Astrocyte of the hippocampus (primary cell): Measurements from ENCODE around the gene IFI35.
"Not testable (repeated sequence)": the region's sequence is repeated elsewhere in the genome, so short reads cannot be mapped to it uniquely, and the experiment has no call there.

Source experiments
- DNase-seq: peaks from one replicate; pipeline ENCODE4 v3.0.0; 2011; ENCODE audit warnings: low read depth, low spot score

Gene IFI35

DNA sequence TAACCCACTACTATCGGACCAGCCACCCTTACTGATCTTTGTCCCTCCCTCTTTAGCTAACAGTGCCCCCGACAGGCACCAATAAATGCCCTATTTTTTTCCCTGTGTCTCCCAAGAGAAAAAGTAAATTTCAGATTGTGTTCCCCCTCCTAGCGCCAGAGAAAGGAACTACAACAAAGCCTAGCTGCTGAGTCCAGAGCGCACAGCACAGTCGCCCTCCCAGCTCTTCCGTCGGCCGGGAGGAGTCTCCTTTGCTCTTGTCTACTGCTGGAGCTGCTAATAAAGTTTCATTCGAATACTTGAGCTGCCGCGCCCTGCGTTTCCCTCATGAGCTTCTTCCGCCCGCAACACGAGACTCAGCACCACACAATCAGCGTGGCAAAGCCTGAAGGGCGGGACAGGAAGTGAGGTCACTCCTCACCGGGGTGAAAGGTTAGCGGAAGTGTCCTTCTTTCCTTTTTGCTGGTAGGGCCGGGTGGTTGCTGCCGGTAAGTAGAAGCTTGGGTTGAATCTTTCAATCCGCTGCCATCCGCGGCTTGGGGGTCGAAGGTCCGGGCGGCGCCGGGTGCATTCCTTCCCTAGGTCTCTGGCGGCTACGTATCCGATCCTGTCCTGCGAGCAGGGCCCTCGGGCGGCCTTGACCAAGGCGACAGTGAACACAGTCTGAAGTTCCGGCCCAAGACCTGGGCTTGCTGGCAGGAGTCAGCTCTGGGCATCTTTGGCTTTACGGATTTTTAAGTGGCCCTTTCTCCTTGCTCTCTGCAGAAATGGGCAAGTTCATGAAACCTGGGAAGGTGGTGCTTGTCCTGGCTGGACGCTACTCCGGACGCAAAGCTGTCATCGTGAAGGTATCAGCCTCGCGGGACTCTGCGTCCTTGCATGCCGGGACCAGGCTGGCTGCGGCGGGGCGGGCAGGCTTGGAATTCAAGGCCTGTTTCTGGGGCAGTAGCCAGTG lies 8.3 kb upstream of the IFI35 start, which contains the start of gene RPL27:
TSS of gene RPL27 (plus strand) at position 436 of the 955 bp plus-strand sequence. CDS start at position 768, 332 bp downstream.
- peak; percentile 100 for DNase-seq

DNA sequence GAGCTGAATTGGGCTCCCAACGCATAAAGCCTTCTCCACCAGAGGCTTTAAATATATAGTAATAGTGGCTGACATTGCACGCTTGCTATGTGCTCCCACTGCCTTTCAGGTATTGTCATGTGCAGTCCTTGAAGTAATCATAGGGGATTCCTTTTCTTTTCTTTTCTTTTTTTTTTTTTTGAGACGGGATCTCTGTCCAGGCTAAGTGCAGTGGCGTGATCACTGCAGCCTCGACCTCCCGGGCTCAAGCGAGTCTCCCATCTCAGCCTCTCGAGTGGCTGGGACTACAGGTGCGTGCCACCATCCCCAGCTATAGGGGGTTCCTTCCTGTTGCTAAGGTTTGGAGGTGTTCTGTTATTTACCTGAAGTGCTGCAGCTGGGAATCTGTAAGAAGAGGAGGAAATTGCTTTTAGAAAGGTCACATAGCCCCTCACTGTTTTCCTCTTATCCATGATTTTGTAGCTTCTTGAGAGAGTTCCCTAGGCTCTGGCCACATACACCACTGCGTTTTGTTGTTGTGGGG lies 7.5 kb upstream of the IFI35 start:
- DNase-seq = no peak

DNA sequence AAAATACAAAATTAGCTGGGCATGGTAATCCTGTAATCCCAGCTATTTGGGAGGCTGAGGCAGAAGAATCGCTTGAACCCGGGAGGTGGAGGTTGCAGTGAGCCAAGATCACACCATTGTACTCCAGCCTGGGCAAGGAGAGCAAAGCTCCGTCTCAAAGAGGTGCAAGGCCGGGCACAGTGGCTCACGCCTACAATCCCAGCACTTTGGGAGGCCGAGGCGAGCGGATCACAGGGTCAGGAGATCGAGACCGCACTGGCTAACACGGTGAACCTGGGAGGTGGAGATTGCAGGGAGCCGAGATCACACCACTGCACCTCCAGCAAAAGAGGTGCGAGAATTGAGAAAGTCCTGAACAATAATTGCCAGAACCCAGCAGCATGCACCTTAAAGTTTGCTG lies 5.7 kb upstream of the IFI35 start:
- DNase-seq = not testable (repeated sequence)

DNA sequence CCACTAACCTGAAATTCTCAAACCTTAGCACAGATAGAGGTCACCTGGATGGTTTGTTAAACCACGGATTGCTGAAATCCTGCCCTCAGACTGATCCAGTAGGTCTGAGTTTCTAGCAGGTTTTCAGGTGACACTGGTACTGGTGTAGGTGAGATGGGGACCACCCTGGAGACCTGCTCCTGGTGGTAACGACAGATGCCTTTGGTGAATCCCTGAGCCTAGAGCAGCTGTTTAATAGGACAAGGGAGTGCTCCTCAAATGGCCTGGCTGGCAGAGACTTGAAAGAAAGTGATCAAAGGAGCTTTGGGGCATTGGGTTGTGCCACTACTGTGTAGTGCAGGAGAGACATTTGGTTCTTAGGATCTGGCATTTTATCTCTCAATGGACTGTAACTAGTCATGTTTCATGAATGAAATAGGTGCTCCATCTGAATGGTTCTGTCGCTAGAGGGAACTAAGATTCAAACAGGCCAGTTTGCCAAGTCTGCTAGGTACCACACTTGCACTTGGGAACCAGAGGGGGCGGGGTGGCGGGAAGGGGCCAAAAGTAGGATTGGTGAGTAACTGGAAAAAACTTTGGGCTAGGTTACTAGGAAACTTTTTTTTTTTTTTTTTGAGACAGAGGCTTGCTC lies 2.9 kb upstream of the IFI35 start:
- DNase-seq = peak; percentile 61

DNA sequence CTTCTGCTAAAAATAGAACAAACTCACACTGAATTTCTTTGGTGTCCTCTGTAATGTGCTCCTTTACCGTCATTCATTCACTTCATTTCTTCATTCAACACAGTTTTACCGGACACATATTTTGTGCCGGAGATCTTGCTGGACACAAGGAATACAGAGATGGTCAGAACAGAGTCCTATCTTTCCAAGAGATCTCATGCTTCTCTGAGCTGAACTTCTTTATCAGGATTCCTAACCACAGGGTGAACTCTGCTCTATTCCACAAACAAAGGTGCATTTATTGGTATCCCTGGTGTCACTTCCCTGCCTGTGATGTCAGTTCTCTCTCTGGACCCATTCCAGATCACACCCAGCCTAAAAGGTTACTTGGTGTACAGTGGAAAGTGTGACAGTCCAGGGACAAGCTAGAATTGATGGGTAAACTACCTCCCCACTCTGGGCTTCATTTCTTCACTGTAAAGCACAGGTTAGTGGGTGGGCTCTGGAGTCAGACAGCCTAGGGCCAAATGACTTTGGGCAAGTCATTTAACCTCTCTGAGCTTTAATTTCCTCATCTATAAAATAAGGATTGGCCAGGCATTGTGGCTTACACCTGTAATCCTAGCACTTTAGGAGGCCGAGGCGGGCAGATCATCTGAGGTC lies 4.2 kb downstream of the IFI35 start:
- DNase-seq = no peak

DNA sequence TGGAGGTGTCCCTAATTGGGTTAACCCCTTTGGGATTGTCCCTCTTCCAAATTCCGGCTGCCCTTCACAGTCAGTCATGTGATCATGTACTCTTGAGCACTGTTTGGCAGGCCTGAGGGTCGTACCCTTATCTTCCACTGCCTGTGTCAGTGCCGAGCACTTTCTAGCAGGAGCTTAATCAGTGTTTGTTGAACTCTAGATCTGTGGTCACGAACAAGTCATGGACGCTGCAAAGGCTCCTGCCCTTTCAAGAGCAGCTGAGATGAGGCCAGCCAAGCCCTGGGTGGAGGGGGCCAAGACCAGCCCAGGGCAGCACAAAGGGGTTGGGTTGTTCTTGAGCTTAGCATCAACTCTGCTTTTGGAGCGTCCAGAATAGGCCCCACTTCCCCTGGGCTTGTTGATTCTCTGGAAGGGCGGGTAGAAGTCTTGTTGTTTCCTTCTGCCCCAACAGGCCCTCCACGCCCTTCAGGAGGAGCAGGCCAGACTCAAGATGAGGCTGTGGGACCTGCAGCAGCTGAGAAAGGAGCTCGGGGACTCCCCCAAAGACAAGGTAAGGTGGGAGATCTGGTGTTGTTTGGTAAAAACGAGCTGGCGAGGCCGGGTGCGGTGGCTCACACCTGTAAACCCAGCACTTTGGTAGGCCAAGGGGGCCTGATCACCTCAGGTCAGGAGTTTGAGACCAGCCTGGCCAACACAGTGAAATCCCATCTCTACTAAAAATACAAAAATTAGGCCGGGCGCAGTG lies 5.3 kb downstream of the IFI35 start:
- no peak for DNase-seq

DNA sequence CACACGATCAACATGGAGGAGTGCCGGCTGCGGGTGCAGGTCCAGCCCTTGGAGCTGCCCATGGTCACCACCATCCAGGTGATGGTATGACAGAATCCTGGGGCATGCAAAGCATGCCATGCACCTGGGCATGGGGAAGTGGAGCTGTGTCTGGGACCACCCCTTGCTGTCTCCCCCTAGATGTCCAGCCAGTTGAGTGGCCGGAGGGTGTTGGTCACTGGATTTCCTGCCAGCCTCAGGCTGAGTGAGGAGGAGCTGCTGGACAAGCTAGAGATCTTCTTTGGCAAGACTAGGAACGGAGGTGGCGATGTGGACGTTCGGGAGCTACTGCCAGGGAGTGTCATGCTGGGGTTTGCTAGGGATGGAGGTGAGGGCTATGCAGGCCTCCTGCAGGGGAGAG lies 6.7 kb downstream of the IFI35 start:
- DNase-seq = no peak

DNA sequence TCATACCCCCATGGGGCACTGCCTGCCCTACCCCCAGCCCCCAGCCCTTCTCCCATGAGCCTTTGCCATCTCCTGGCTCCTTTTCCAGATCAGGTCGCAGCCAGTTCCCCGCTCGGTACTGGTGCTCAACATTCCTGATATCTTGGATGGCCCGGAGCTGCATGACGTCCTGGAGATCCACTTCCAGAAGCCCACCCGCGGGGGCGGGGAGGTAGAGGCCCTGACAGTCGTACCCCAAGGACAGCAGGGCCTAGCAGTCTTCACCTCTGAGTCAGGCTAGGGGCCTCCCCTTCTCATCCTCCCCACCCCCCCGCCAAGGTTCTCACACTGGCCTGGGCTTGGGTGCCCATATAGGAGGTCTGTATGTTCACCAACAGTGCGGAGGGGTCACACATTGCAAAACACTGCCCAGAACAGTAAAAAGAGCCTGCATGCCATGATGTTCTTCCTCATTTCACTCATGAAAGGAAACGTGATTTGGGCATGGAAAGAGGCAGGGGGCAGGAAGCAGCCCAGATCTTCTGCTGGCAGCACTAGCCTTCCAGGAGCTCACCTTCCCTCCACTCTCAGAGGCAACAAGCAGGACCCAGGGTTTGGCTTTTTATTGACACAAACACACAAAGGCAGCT lies 7.5 kb downstream of the IFI35 start:
- DNase-seq = no peak

DNA sequence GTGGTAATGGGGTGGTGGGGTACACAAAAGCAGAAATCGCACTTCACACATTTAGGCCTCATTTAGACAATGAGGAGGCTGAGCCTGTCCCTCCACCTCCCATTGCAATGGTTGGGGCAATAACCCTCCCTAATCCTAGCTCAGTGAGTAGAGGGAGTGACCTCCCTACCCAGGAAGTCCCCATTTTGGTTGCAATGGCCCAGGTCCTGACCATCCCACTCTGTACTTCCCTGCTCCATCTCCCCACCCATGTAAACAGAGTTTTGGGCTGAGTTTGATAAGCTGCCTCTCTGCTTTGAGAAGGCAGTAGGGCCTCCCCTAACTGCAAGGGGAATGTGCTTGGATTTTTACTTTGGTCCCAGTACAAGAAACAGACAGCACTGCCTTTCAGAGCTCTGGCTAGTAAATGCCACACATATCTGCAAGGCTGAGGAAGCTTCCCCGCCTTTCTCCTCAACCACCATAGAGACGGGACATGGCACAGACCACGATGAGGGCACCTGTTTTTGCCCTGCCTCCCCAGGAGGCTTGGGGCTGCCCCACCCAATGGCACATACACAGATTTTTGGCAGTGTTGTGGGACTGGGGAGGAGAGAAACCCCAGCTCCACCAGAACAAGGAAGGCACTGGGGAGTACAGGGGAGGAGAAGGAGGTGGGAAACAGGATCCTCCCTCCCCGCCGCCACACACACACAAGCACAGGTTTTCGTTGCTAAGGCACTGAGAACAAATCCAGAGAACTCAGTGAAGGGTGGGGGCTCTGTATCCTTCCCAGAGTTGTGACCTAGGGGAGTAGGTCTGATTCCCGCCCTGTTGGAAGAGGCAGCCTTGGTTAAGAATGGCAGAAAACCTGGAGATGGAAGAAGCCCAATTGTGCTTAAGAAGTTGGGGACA lies 8.3 kb downstream of the IFI35 start:
- DNase-seq = no peak

DNA sequence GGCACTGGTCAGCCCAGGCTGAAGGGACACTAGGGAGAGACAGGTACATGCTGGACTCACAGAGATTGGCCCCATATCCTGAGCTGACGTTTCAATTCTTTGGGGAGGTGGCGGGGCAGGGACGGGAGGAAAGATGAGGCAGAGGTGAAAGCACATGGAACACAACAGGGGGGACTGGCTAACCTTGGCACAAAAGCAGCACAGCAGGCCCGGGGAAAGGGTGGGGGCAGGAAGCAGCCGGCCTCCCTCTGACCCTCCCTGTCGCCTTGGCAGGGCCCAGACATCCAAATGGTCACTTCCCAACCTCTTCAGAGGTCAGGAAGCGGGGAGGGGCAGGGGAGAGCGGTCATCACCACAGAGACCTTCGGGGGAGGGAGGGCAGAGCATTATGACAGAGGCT lies 9.0 kb downstream of the IFI35 start:
- no peak for DNase-seq

DNA sequence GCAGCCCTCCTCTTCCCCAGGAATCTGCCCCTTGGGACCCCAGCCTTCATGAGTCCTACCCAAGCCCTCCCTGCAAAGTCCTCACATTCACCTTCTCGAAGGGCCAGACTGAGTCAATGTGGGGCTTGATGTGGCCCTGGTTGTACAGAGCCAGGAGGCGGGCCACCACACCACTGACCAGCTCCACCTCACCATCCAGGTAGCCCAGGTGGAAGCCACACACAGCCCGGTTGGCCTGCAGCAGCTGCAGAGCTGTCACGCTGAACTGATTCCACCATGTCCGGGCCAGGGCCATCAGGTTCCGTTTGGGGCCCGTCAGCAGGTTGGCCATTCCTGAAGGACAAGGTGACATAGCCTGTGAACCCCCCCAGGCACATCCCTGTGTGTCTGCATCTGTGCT lies 9.6 kb downstream of the IFI35 start:
- no peak for DNase-seq

DNA sequence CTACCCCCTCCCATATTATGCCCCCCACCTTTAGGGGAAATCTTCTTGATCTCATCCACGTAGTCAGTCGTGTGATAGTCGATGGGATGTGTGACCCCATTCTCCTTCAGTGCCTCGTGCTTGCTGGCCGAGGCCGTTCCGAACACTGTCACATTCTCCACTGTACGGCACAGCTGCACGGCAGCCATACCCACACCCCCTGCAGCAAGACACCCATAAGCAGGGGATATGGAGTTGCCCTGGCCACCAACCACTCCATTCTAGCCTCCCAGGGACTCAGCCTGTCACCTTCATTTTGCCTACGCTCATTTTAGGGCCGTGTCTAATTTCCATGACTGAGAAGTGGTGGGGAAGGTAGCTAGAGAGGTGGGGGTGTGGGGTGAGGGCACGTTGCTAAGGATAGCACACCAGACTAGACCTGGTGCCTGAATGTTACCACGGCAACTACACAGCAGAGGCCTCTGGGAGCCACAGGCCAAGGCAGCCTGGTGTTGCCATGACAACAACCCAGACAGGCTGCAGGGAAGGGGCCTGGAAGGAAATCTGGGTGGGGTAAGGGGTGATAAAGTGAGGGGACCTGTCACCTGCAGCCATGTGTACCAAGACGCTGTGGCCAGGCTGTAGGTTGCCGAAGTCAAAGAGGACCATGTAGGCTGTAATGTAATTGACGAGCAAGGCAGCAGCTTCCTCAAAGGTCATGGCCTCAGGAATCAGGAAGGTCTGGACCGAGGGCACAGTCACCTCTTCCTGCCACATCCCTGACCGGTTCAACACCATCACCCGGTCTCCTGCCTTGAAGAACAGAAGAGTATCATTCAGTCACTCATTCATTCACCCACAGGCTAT lies 11.6 kb downstream of the IFI35 start:
- DNase-seq = peak; percentile 42

DNA sequence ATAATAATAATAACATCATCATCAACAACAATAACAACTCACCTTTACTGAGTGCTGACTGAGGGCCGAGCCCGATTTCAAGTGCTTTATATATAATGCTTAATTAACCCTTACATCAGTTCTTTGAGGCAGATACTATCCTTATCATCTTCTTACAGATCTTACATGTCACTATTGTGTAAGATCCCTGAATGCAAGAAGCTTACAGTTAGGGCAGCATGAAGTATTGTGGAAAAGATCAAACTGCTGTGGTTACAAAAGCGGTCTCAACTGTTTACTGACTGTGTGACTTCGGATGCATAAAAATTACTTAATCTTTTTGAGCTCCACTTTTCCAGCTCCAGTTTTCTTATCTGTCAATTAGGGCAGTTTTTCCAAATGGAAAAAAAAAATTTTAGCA lies 12.3 kb downstream of the IFI35 start:
- no peak for DNase-seq

DNA sequence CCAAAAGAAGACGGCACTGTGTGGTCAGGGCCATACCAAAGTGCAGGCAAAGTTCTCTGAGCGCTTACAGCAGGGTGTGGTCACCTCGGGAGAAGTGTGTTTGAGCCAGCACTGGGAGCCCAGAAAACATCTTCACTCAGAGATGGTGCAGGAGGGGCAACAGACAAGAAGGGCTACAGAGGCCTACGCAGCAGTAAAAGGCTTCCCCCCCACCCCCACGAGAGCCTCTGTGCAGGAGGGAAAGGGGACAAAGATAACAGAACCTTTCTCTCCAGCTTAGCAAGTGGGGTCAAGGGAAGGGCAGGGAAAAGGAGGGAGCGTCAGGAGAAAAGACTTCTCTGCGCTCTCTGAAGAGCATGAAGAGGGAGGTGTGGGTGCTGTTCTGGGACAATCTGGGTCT lies 12.8 kb downstream of the IFI35 start:
- DNase-seq = no peak

DNA sequence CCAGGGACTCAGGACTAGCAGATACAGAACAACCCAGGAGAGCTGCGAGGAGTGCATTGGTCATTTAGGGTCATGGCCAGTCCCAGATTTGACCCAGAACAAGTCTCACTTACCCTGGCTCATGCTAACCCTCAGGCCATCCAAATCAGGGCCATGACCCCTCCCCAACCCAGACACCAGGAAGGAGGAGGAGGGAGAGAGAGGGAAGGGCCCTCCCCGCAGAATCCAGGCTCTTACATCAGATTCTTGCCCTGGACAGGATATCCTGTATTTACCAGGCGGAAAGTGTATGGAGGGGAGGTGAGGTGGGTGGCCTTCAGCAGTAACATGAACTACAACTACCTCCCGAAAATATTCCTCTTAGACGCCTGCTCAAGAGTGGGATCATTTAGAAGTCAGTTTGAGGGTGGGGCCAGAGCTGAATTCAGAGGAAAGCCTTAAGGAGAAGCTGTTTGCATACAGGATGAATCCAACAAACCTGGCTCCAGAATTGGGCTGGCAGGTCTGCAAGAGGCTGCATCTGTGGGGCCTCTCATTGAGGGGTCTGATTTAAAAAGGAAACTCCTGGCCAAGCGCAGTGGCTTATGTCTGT lies 13.5 kb downstream of the IFI35 start:
- no peak for DNase-seq

DNA sequence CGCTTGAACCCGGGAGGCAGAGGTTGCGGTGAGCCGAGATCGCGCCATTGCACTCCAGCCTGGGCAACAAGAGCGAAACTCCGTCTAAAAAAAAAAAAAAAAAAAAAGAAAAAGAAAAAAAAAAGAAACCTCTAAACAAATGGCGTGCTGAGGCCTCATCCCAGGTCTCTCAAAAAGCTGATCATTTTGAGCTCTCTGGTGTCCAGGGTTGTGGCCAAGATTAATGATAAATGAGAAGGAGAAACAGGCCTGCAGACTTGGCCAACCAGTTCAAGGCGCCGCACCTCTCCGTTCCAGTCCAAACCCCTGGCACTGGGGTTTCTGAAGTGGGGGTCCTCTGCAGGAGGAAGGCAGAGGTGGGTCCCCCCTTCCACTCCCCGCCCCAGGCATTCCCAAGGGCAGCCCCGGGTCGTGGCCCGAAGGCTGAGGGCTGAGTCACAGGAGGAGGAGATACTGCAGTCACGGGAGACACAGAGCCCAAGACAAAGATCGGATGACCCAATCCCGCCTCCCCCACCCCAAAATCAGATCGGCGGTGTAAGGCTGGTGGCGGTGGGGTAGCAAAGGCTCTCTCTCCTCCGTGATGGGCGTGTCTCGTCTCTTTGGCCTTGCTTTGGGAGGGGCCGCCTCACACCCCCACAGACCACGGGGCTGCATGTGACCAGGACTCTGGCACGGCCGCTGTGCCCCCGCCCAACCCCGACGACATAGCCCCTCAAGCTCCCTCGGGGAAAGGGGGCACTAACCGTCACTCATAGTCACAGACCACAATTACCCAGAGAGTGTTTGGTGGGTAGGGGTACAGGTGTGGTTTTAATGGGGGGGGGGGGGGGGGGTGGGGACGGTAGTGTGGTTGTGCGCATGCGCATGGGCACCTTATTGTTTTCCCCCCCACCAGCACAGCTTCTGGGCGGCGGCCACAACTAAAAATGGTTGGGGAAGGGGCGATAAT lies 14.5 kb downstream of the IFI35 start:
- DNase-seq = peak; percentile 78

DNA sequence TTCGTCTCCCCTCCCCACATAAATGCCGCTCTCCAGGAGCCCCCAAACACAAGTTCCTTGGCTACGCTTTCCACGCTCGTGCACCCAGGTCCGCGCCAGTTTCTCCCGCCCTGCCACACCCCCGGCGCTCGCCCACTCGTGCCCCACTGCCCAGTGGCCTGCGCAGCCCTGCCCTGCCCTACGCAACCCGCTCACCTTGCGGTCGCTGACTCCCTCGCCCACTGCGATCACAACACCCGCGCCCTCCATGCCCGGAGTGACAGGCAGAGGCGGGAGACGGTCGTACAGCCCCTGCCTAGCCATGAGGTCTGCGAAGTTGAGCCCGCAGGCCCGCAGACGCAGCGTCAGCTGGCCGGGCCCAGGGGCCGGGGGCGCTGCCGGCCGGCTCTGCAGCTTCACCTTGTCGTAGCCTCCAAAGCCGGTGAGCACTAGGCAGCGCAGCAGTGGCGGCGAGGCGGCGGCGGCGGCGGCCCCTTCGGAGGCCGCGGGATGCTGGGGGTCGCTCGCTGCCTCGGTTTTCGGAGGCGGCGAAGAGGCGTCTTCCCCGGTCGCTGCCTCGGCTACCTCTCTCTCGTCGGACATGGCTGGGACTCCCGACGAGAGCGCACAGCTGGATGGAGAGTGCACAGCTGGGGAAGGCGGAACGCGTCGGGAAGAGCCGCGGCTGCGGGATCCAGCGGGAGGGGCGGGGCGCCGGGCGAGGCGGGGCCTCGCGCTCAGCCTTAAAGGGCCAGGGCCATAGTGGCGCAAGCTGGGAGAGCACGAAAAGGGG lies 15.3 kb downstream of the IFI35 start, which contains the start of gene VAT1:
TSS of gene VAT1 (minus strand) at position 645 of the 772 bp plus-strand sequence. CDS start at position 582, 63 bp downstream.
- peak; percentile 91 for DNase-seq
